ENCODE measurements around the gene VPS9D1.
"Not testable (repeated sequence)": the region's sequence is repeated elsewhere in the genome, so short reads cannot be mapped to it uniquely, and the experiment has no call there.

VPS9D1 gene

DNA sequence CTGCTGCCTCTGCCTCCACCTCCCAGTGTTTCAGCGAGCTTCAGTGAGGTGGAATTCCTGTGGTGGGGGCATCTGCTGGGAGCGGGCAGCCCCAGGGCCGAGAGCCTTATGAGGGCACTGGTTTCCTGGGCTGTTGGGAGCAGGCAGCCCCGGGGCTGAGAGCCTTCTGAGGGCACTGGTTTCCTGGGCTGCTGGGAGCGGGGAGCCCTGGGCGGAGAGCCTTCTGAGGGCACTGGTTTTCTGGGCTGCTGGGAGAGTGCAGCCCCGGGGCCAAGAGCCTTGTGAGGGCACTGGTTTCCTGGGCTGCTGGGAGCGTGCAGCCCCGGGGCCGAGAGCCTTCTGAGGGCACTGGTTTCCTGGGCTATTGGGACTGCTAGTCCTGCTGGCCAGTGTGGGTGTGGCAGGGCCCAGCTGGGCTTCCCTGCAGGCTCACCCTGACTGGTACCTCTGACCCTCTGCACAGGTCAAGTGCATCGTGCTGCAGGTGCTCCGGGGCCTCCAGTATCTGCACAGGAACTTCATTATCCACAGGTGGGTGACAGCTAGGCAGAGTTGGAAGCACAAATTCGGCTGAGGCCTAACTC lies 28.6 kb downstream of the VPS9D1 start:
- no peak for DNase-seq

DNA sequence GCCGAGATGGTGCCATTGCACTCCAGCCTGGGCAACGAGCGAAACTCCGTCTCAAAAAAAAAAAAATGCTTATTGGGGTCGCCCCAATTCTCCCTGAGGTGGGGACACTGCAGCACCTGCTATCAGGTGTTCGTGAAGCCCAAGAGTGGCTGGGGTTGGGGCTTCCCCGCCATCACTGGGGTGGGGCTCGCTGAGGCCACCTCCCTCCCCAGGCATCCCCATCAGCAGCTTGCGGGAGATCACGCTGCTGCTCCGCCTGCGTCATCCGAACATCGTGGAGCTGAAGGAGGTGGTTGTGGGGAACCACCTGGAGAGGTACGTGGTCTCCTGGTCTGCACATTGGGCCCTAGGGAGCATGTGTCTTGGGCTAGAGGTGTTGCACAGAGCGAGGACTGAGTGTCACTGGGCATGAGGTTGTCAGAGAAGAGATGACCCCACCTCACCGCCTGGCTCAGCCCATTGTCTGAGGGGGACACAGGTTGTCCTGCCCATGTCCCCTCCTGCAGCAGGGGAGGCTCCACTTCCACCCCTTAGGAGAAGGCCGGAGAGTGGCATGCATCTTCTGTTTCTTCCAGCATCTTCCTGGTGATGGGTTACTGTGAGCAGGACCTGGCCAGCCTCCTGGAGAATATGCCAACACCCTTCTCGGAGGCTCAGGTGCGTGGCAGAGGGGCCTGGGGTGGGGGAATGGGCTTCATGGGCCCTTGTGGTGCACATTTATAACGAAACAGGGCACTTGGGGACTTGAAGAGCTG lies 29.3 kb downstream of the VPS9D1 start:
- DNase-seq: no peak

- no peak for DNase-seq
These were observed 30.3 kb downstream of the VPS9D1 start for GRCh38 chr16:89690392-89690901.

DNA sequence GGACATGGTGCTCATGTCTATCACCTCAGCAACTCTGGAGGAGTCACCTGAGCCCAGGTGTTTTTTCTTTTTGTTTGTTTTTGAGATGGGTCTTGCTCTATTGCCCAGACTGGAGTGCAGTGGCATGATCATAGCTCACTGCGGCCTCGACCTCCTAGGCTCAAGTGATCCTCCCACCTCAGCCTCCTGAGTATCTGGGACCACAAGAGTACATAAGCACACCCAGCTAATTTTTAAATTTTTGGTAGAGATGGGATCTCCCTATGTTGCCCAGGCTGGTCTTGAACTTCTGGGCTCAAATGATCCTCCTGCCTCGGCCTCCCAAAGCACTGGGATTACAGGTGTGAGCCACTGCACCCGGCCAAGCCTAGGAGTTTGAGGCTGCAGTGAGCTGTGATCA lies 31.1 kb downstream of the VPS9D1 start:
- DNase-seq: not testable (repeated sequence)

DNA sequence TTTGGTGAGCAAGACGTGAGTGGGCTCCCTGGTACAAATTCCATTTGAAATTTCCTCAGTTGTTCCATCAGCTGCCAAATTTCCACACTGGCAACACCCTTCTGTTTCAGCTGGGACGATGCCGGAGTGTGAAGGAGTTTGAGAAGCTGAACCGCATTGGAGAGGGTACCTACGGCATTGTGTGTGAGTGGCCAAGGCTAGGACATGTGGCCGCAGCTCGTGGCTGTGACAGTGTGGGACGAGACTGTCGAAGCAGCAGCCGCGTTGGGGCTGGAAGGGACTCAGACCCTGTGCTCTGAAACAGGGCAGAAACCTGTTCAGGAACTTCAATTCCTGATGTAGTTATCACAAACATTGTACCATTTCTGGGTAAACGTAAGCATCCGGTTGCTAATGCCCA lies 31.6 kb downstream of the VPS9D1 start:
- DNase-seq: no peak

DNA sequence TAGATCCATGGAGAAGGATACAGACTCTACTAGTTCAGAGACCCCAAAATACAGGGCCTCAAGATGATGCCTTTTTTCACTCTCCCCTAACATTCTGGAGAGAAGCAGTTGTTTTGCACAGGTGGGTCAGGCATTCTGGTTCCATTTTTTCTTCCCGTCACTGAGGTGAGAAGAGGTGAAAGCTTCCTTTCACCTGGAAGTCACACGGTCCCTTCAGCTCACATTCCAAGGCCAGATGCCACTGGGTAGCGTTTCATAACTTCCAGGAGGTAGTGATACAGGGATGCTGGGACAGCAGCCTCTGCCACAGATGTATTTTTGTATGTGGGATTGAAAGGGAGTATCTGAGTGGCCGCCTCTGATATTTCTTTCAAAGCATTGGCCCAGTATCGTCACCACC lies 32.3 kb downstream of the VPS9D1 start:
- no peak for DNase-seq

DNA sequence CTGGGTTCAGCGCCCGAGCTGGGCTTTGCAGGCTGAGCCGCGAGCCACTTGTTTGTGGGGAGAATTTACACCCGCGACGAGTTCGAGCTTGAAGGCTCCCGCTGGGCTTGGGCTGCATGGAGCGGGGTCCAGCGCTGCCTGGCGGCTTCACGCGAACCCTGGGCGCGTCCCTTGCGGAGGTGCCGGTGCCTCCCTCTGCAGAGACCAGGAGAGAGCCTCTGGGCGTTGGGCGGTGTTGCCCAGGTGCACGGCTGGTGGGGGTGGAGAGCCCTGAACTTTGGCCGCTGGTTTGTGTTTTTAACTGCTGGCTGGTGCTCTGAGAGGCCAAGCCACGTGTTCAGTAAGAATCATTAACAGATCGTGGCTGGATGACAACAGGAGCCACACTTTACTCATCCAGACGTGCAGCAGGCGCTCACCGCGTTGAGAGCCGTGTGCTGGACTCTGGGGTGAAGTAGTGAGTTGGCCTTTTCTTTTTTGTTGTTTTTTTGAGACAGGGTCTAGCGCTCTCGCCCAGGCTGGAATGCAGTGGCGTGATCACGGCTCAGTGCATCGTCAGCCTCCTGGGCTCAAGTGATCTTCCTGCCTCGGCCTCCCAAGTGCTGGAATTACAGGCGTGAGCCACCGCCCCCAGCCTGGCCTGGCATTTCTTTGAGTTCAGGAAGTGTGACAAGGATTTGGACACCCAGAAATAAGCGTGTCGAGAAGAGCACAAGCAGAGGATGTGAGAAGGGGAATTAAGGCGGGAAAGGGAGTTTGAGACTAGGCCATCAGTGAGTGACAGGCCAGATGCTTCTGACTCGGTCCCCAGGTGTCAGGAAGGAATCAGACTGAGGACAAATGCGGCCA lies 33.4 kb downstream of the VPS9D1 start:
- DNase-seq: no peak

- peak; percentile 31 for DNase-seq
These were observed 34.1 kb downstream of the VPS9D1 start, which contains the start of gene CDK10 for GRCh38 chr16:89686520-89687091. TSS of gene CDK10 (plus strand) at chr16:89686689. CDS start at chr16:89686711, 22 bp downstream.

DNA sequence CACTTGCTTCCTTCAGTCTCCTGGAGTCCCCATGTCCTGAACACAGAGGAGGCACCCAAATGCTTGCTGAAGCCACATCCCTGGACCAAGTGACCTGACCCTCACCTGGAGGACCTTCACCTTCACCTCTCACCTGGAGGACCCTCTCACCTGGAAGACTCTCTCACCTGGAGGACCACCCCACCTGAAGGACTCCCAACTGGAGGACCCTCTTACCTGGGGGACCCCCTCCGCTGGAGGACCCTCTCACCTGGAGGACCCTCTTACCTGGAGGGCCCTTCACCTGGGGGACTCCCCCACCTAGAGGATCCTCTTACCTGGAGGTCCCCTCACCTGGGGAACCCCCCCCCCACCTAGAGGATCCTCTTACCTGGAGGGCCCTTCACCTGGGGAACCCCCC lies 34.8 kb downstream of the VPS9D1 start:
- DNase-seq: no peak

GRCh38 chr16:89678258-89678657 lies 42.4 kb downstream of the VPS9D1 start:
- DNase-seq: no peak

- no peak for DNase-seq
These were observed 48.3 kb downstream of the VPS9D1 start for GRCh38 chr16:89672177-89672941.

- DNase-seq: not testable (repeated sequence)
These were observed 49.1 kb downstream of the VPS9D1 start for GRCh38 chr16:89671565-89671964.

DNA sequence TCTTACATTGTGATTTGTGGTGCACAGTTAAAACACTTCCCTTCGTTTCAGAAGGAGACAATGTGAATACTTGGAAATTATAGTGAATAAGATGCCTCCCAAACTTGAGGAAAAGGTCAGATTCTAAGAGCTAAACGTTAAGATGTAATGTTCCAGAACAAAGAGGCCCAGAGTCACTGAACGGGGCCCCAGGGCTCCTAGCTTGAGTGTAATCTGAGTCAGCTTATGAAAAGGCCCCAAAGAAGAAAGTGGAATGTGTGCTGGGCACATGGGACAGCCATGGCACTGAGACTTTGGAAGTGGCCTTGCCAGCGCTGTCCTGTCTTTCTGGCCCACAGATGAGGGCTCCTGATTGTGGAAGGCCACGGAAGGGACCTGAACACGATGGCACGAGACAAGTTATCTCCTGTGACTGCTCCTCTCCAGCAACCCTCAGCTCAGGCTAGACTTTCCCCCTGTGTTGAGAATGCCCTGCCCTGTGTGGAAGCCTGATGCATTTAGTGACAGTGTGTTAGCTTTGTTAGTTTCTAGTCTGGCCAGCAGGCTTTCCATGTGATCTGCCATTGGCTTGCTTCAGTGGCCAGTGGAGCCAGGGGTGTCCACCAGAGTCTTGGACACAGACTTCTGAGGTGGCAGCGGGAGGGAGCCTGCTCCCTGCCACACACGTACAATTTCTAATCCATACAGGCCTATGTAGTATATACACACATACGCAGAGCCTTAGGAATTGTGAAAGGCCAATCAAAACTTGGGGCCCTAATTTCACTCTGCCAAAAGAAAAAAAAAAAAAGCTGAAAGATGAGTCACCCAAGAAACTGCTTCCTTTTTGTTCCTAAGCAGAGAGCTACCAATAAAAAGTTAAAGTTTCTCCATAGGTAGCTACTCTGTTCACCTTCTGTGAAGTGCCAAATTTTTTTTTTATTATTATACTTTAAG lies 49.9 kb downstream of the VPS9D1 start:
- no peak for DNase-seq

- no peak for DNase-seq
These were observed 50.9 kb downstream of the VPS9D1 start for GRCh38 chr16:89669755-89670154.

DNA sequence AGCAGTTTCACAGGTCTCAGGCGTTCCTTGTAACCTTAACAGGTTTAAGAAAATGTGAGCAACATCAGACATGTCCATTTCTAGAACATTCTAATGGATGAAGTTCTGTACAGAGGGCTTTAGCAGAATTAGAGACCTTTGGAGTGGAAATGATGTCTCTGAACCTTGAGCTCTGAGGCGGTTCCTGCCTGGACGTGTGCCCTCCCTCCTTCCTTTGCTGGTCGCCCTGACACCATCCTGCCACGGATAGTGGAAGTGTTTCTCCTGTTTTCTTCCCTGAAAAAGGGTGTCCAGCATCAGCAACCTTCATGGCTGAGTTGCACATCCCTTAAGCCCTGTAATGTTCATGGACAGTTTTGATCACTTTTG lies 51.9 kb downstream of the VPS9D1 start:
- DNase-seq: no peak

DNA sequence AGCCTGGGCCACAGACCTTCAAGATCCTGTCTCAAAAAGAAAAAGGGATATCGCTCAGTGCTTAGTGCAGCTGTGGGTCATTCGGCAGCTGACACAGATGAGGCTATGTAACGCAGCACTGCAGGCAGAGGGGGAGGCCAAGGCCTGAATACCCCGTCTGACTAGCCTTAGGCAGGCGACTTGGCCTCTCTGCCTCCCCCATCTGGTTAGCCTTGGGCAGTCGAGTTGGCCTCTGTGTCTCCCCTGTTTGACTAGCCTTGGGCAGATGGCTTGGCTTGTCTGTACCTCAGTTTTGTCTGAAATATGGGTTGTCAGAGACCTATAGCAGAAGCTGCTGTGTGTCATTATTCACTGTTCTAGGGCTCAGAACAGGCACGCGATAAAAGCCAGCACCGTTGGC lies 53.1 kb downstream of the VPS9D1 start:
- DNase-seq: no peak

GRCh38 chr16:89667000-89667399 lies 53.7 kb downstream of the VPS9D1 start:
- DNase-seq: not testable (repeated sequence)

GRCh38 chr16:89664238-89664637 lies 56.5 kb downstream of the VPS9D1 start:
- DNase-seq: not testable (repeated sequence)

DNA sequence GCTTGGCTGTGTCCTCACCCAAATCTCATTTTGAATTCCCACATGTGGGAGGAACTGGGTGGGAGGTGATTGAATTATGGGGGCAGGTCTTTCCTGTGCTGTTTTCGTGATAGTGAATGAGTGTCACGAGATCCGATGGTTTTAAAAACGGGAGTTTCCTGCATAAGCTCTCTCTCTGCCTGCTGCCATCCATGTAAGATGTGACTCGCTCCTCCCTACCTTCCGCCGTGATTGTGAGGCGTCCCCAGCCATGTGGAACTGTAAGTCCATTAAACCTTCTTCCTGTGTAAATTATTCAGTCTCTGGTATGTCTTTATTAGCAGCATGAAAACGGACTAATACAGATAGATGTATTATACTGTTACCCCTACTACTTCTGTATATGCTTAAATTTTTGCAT lies 59.5 kb downstream of the VPS9D1 start:
- no peak for DNase-seq

- DNase-seq: no peak
These were observed 60.6 kb downstream of the VPS9D1 start for GRCh38 chr16:89660146-89660545.

DNA sequence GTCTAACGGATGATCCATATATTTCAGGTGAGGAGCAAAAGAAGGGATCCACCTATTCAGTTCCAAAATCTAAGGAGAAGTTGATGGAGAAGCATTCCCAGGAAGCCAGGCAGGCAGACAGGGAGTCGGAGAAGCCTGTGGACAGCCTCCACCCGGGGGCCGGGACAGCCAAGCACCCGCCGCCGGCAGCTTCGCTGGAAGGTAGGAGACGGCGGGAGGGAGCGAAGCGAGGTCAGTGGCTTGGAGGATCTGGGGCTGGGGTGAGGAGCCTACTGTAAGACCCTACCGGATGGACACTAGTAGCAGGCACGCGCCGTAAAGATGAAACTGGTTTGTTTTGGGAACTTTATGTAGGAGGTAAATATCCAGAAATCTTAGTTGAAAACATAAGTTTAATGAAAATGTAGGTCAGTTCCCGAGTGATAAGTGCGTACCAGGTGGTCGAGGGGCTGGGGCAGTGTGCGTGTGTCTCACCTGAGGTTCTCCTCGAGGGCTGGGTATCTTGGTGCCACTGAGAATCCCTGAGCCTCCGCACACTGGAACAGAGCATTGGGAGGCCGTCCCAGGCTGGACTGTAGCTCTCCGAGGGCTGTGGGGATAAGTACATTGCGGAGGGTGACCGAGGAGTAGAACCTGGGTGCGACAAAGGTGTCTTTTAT lies 62.3 kb downstream of the VPS9D1 start:
- no peak for DNase-seq
